HepG2 (cell line): Measurements from ENCODE around the gene NPAS2. TPM values are rescaled to one million over a fixed set of nuclear protein-coding genes. Genes with fewer than 3 reads are reported as not detected.

Experiments
- ATAC-seq: fragments of 200-7000 bp; cut with Tn5 transposase; 3 replicates; pipeline ENCODE4 v1.9.1; 2020; ENCODE audit warnings: mild to moderate bottlenecking, moderate library complexity
- BruUV-seq: library from RNA; stranded (reverse); fragments of 400-500 nt; replicated peaks from 2 replicates; lab custom pipeline; 2021; lab: Mats Ljungman, UMichigan
- CTCF ChIA-PET: fragments of 300-600 bp; formaldehyde crosslinking; extraction: SDS; loops from one replicate; lab custom pipeline; 2021; ENCODE audit warnings: low total read pairs, inconsistent platforms, low intra/inter-chr PET ratio; lab: Yijun Ruan, JAX
- POLR2A ChIA-PET: fragments of 350-600 bp; sonication (Branson Sonifier 250); formaldehyde crosslinking; loops from one replicate; lab custom pipeline; 2020; ENCODE audit warnings: antibody characterized with exemption, inconsistent platforms; lab: Yijun Ruan, JAX
- DNase-seq: peaks from one replicate; pipeline ENCODE4 v3.0.0-alpha.2; 2015; ENCODE audit warnings: low spot score
- FAIRE-seq: peaks from 3 replicates; lab custom pipeline; 2011; peaks lifted over from hg19 to GRCh38; lab: Jason Lieb, UNC
- H2AFZ ChIP-seq: one replicate; pipeline ENCODE4 v1.6.1; 2011; ENCODE audit warnings: low read length, inconsistent platforms
- H3K27ac ChIP-seq: fragments of 300-600 bp; 3 replicates; pipeline ENCODE4 v1.8.0; 2011; ENCODE audit warnings: mixed run types, mild to moderate bottlenecking, mixed read lengths, low read length, inconsistent platforms; ENCODE audit not compliant: insufficient read depth; ENCODE audit errors: extremely low read length
- H3K27me3 ChIP-seq, 2 experiments: fragments of 200-600 bp in 1 of 2; 2 replicates in 1 of 2; 3 replicates in 1 of 2; pipeline versions ENCODE4 v1.6.0 to v1.8.0; 2011; ENCODE audit warnings: low read length in 2 of 2, mild to moderate bottlenecking in 2 of 2, moderate library complexity in 2 of 2, inconsistent platforms in 1 of 2; ENCODE audit not compliant: insufficient read depth in 2 of 2, control insufficient read depth in 1 of 2
- H3K36me3 ChIP-seq, 2 experiments: fragments of 200-600 bp in 1 of 2; replicated peaks in 1 of 2; 2 replicates in 1 of 2; 3 replicates in 1 of 2; pipeline versions ENCODE4 v1.5.1 to v1.8.0; 2011; ENCODE audit warnings: low read length in 2 of 2, inconsistent platforms in 1 of 2; ENCODE audit not compliant: insufficient read depth in 2 of 2, control insufficient read depth in 1 of 2
- H3K4me1 ChIP-seq: 2 replicates; pipeline ENCODE4 v1.5.1; 2012; ENCODE audit warnings: low read length, inconsistent platforms; ENCODE audit not compliant: insufficient read depth
- H3K4me2 ChIP-seq: 2 replicates; pipeline ENCODE4 v1.6.0; 2011; ENCODE audit warnings: low read depth, low read length, inconsistent platforms
- H3K4me3 ChIP-seq, 3 experiments: fragments of 200-600 bp in 1 of 3; sonication (generic), shearing (Covaris generic) in 1 of 3; replicated peaks in 1 of 3; 2 replicates each; pipeline ENCODE4 v1.5.1; 2011 to 2016; ENCODE audit warnings: low read length in 3 of 3, inconsistent platforms in 2 of 3, low read depth in 2 of 3, mild to moderate bottlenecking in 2 of 3, control low read depth in 1 of 3, mixed read lengths in 1 of 3; ENCODE audit not compliant: insufficient read depth in 1 of 3
- H3K79me2 ChIP-seq: one replicate; pipeline ENCODE4 v1.6.1; 2011; ENCODE audit warnings: low read length, inconsistent platforms; ENCODE audit not compliant: insufficient read depth
- H3K9ac ChIP-seq: 2 replicates; pipeline ENCODE4 v1.6.0; 2011; ENCODE audit warnings: mild to moderate bottlenecking, low read depth, low read length, inconsistent platforms; ENCODE audit not compliant: insufficient read depth
- H3K9me3 ChIP-seq: 2 replicates; pipeline ENCODE4 v1.5.1; 2012; ENCODE audit warnings: mild to moderate bottlenecking, low read length
- H4K20me1 ChIP-seq: 2 replicates; pipeline ENCODE4 v1.6.0; 2011; ENCODE audit warnings: inconsistent platforms, mild to moderate bottlenecking, low read length, moderate library complexity; ENCODE audit not compliant: insufficient read depth
- ETV6 ChIP-seq: sonication (generic); formaldehyde crosslinking; conservative IDR thresholded peaks from 2 replicates; pipeline ENCODE4 v1.4.0; 2020; ENCODE audit warnings: missing genetic modification reagents
- HNRNPL ChIP-seq: fragments of 200-400 bp; formaldehyde crosslinking; IDR thresholded peaks from 2 replicates; pipeline ENCODE4 v1.6.1; 2017; ENCODE audit warnings: mild to moderate bottlenecking, low read depth, low read length
- MTF2 ChIP-seq: sonication (generic); formaldehyde crosslinking; IDR thresholded peaks from 2 replicates; pipeline ENCODE4 v1.5.0; 2020; ENCODE audit warnings: missing genetic modification reagents, borderline replicate concordance
- PAF1 ChIP-seq: IDR thresholded peaks from 2 replicates; pipeline ENCODE4 v1.6.1; 2016; ENCODE audit warnings: missing genetic modification reagents, missing compliant biosample characterization
- ZMYM3 ChIP-seq: sonication (generic); formaldehyde crosslinking; IDR thresholded peaks from 2 replicates; pipeline ENCODE4 v1.5.1; 2020; ENCODE audit warnings: mild to moderate bottlenecking, missing genetic modification reagents
- ZNF737 ChIP-seq: sonication (generic); formaldehyde crosslinking; IDR thresholded peaks from 2 replicates; pipeline ENCODE4 v1.5.0; 2020; ENCODE audit warnings: missing genetic modification reagents, mild to moderate bottlenecking, borderline replicate concordance
- ZNF761 ChIP-seq: sonication (generic); formaldehyde crosslinking; conservative IDR thresholded peaks from 2 replicates; pipeline ENCODE4 v1.4.0; 2020; ENCODE audit warnings: mild to moderate bottlenecking, missing genetic modification reagents
- WGBS: methylation state at CpG from one replicate; pipeline ENCODE4 v1.1.6; 2017; ENCODE audit warnings: low lambda C conversion rate; 5-methylcytosine and 5-hydroxymethylcytosine counted together
- in situ Hi-C: cut with HindIII; loops from 2 replicates; pipeline ENCODE4 v1.10.0; 2017; ENCODE audit warnings: low pct_unique_long_range_greater_than_20kb; ENCODE audit not compliant: extremely low pct_ligation_motif_present
- intact Hi-C: fragments of 100-400 bp; cut with micrococcal nuclease; formaldehyde crosslinking; loops from one replicate; pipeline ENCODE4 v1.10.0; 2022; ENCODE audit not compliant: unreplicated experiment
- polyA plus RNA-seq, 8 experiments: library from polyadenylated mRNA; depleted of rRNA in 3 of 8; stranded (reverse) in 7 of 8; unstranded in 1 of 8; fragments of >200 nt; fragmentation: Illumina TruSeq in 4 of 8; extraction: Trizol in 4 of 8; gene quantifications; 2 replicates each; pipeline versions ENCODE4 v1.2.1 to v1.2.3, GENCODE V29; 2011 to 2016; ENCODE audit warnings: low read depth in 4 of 8, missing spikeins in 1 of 8, mixed read lengths in 1 of 8; ENCODE audit not compliant: insufficient read depth in 1 of 8
- total RNA-seq, 5 experiments: library from RNA; depleted of rRNA; stranded (reverse); fragments of >200 nt; fragmentation: Illumina TruSeq; extraction: Trizol; gene quantifications; 2 replicates each; pipeline ENCODE4 v1.2.3, GENCODE V29; 2016; ENCODE audit warnings: low read depth in 1 of 5
- TF ChIP-seq, protein P1 (sequence below): sonication (generic); formaldehyde crosslinking; IDR thresholded peaks from 2 replicates; pipeline ENCODE4 v1.8.1; 2023; ENCODE audit warnings: mild to moderate bottlenecking, missing genetic modification reagents
- TF ChIP-seq, protein P2 (sequence below): IDR thresholded peaks from 2 replicates; pipeline ENCODE4 v1.6.1; 2016; ENCODE audit warnings: mild to moderate bottlenecking

Gene NPAS2
- total and polyA plus RNA-seq, 2 of the 13 experiments (the other 11 are each of a cell fraction or from before 2014, with no cell fraction given) = 14.8 to 37.5 TPM

DNA sequence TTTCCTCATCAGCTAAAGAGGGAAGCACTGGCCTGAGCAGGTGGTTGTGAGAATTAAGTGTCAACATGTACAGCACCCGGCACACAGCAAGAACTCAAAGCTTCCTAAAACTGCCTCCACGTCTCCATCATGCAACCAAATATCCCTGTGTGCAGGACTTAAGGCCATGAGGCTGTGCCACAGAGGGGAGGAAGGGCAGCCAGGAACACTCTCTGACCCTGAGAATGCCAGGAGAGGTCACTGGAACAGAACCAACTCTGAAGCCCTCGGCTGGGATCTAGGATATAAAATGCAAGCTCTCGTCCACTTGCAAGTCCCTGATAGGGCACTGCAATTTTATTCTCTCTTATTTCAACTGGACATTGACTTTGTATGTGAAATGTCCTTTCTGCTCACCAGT is 12.2 kb upstream of the NPAS2 start (continued):
- TF ChIP-seq ZNF761 (CRISPR knock-in tag) (no peak), PAF1 (CRISPR knock-in tag) (no peak)

DNA sequence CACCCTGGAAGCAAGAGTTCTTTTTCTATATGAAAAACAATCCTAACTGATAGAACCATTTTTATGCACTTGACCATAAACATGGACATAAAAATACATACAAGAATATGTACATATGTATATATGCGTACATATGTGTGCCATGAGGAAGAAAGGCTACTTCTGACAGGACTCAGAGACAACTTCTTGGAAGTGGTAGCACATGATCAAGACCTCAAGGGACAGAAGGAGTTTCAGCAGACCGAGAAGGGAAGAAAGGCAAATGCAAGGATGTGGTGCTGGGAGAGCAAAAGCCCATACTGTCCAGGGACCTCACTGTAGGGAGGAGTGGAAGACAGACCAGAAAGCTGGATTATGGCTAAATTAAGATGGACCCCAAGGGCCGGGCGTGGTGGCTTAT is 11.4 kb upstream of the NPAS2 start:
- CTCF ChIA-PET = no interaction called here
- DNase-seq (no peak), ATAC-seq (no peak)
- peaks cover 14% of the 10 kb centered on the region for H3K4me1 ChIP-seq
- POLR2A ChIA-PET = no interaction called here
- no peak overlapping the region for H3K9ac ChIP-seq
- H3K4me2 ChIP-seq = no peak overlapping the region
- no TSS peak for BruUV-seq
- TF ChIP-seq ZNF737 (no peak), ETV6 (no peak), MTF2 (CRISPR knock-in tag) (no peak), HNRNPL (no peak), ZMYM3 (no peak)
- TF ChIP-seq, protein P1, sequence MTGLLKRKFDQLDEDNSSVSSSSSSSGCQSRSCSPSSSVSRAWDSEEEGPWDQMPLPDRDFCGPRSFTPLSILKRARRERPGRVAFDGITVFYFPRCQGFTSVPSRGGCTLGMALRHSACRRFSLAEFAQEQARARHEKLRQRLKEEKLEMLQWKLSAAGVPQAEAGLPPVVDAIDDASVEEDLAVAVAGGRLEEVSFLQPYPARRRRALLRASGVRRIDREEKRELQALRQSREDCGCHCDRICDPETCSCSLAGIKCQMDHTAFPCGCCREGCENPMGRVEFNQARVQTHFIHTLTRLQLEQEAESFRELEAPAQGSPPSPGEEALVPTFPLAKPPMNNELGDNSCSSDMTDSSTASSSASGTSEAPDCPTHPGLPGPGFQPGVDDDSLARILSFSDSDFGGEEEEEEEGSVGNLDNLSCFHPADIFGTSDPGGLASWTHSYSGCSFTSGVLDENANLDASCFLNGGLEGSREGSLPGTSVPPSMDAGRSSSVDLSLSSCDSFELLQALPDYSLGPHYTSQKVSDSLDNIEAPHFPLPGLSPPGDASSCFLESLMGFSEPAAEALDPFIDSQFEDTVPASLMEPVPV (CRISPR knock-in tag) = no peak
- TF ChIP-seq, protein P2, sequence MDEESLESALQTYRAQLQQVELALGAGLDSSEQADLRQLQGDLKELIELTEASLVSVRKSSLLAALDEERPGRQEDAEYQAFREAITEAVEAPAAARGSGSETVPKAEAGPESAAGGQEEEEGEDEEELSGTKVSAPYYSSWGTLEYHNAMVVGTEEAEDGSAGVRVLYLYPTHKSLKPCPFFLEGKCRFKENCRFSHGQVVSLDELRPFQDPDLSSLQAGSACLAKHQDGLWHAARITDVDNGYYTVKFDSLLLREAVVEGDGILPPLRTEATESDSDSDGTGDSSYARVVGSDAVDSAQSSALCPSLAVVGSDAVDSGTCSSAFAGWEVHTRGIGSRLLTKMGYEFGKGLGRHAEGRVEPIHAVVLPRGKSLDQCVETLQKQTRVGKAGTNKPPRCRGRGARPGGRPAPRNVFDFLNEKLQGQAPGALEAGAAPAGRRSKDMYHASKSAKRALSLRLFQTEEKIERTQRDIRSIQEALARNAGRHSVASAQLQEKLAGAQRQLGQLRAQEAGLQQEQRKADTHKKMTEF = no peak
- TF ChIP-seq, all 625 proteins: peak for 0
- whole genome bisulfite sequencing = 73% methylated on average over 4 of the region's 4 CpGs
- intact Hi-C loops (no loop called here), in situ Hi-C loops (no loop called here)
- peaks cover 2 to 23% of the 10 kb centered on the region in 2 experiments; a peak in 3 of 5 replicates for H3K27me3 ChIP-seq
- H3K36me3 ChIP-seq = no peaks in the 10 kb centered on the region
- FAIRE-seq = no peak
- H2AFZ ChIP-seq = no peak overlapping the region
- H3K4me3 ChIP-seq = no peak overlapping the region
- no peaks in the 10 kb centered on the region for H3K79me2 ChIP-seq
- H4K20me1 ChIP-seq = no peaks in the 10 kb centered on the region
- H3K9me3 ChIP-seq = no peaks in the 10 kb centered on the region
- no peak overlapping the region for H3K27ac ChIP-seq
